ENCODE results near the gene IL1RL1.

IL1RL1 gene

GRCh38 chr2:102392942-102393341 lies 81.6 kb downstream of the IL1RL1 start:
- Histone ChIP-seq H2BK5ac (ENCODE audit: low read length) (no peak overlapping the region), H3K4me3 (ENCODE audit: low read length in 2 of 2) (no peak overlapping the region), H3K18ac (ENCODE audit: low read length) (no peak overlapping the region), H3K27ac (replicated peaks; ENCODE audit: low read length) (no peak overlapping the region), H2AFZ (ENCODE audit: low read length) (no peak overlapping the region), H3K4me2 (ENCODE audit: insufficient read depth, low read length, poor library complexity, severe bottlenecking) (no peak overlapping the region), H2BK15ac (ENCODE audit: low read length) (no peak overlapping the region), H3K79me1 (ENCODE audit: low read depth, low read length) (no peaks in the 10 kb centered on the region), H2AK5ac (ENCODE audit: low read depth, low read length) (no peak overlapping the region), H3K4me1 (ENCODE audit: control insufficient read depth in 2 of 2, insufficient read depth in 1 of 2, low read depth in 1 of 2, low read length in 2 of 2) (no peaks in the 10 kb centered on the region), H3K14ac (ENCODE audit: low read length) (no peak overlapping the region), H3K4ac (ENCODE audit: low read length) (no peak overlapping the region), H3K23ac (ENCODE audit: low read depth, low read length, poor library complexity) (no peak overlapping the region), H2BK12ac (ENCODE audit: low read length) (no peak overlapping the region), H3K36me3 (replicated peaks in 1 of 2; ENCODE audit: control insufficient read depth in 2 of 2, insufficient read depth in 2 of 2, low read length in 2 of 2) (no peaks in the 10 kb centered on the region), H4K8ac (ENCODE audit: low read depth, low read length) (no peak overlapping the region), H2BK120ac (ENCODE audit: low read depth, low read length) (no peak overlapping the region), H3K27me3 (ENCODE audit: control insufficient read depth in 3 of 3, insufficient read depth in 3 of 3, low read depth in 1 of 3, low read length in 3 of 3) (no peaks in the 10 kb centered on the region), H3K9me3 (replicated peaks in 1 of 2; ENCODE audit: control insufficient read depth in 2 of 2, insufficient read depth in 1 of 2, low read depth in 1 of 2, low read length in 2 of 2) (no peaks in the 10 kb centered on the region), H4K91ac (ENCODE audit: low read depth, low read length, poor library complexity) (no peak overlapping the region), H3K9ac (ENCODE audit: low read depth, low read length, poor library complexity) (no peak overlapping the region)
- no peak for DNase-seq (ENCODE audit: low spot score)
- WGBS, 2 donors (ENCODE audit: extremely low coverage in 2 of 2, insufficient read length in 2 of 2, insufficient replicate concordance in 1 of 2): no CpG with 5 or more reads among the region's 1 CpG

- Histone ChIP-seq H2BK120ac (ENCODE audit: low read depth, low read length) (no peak overlapping the region), H3K9ac (ENCODE audit: low read depth, low read length, poor library complexity) (no peak overlapping the region), H3K4me1 (ENCODE audit: control insufficient read depth in 2 of 2, insufficient read depth in 1 of 2, low read depth in 1 of 2, low read length in 2 of 2) (no peaks in the 10 kb centered on the region), H4K91ac (ENCODE audit: low read depth, low read length, poor library complexity) (no peak overlapping the region), H3K9me3 (replicated peaks in 1 of 2; ENCODE audit: control insufficient read depth in 2 of 2, insufficient read depth in 1 of 2, low read depth in 1 of 2, low read length in 2 of 2) (no peaks in the 10 kb centered on the region), H3K14ac (ENCODE audit: low read length) (no peak overlapping the region), H3K36me3 (replicated peaks in 1 of 2; ENCODE audit: control insufficient read depth in 2 of 2, insufficient read depth in 2 of 2, low read length in 2 of 2) (no peaks in the 10 kb centered on the region), H2BK5ac (ENCODE audit: low read length) (no peak overlapping the region), H4K8ac (ENCODE audit: low read depth, low read length) (no peak overlapping the region), H2BK12ac (ENCODE audit: low read length) (no peak overlapping the region), H2BK15ac (ENCODE audit: low read length) (no peak overlapping the region), H3K27me3 (ENCODE audit: control insufficient read depth in 3 of 3, insufficient read depth in 3 of 3, low read depth in 1 of 3, low read length in 3 of 3) (no peaks in the 10 kb centered on the region), H3K79me1 (ENCODE audit: low read depth, low read length) (no peaks in the 10 kb centered on the region), H3K27ac (replicated peaks; ENCODE audit: low read length) (no peak overlapping the region), H2AFZ (ENCODE audit: low read length) (no peak overlapping the region), H3K4me2 (ENCODE audit: insufficient read depth, low read length, poor library complexity, severe bottlenecking) (no peak overlapping the region), H3K4me3 (ENCODE audit: low read length in 2 of 2) (no peak overlapping the region), H3K18ac (ENCODE audit: low read length) (no peak overlapping the region), H2AK5ac (ENCODE audit: low read depth, low read length) (no peak overlapping the region), H3K4ac (ENCODE audit: low read length) (no peak overlapping the region), H3K23ac (ENCODE audit: low read depth, low read length, poor library complexity) (no peak overlapping the region)
- DNase-seq (ENCODE audit: low spot score): no peak
- no CpG with 5 or more reads among the region's 2 CpGs for WGBS, 2 donors (ENCODE audit: extremely low coverage in 2 of 2, insufficient read length in 2 of 2, insufficient replicate concordance in 1 of 2)
Observed at GRCh38 chr2:102396012-102396411, 84.6 kb downstream of the IL1RL1 start.

- Histone ChIP-seq H3K79me1 (ENCODE audit: low read depth, low read length) (no peaks in the 10 kb centered on the region), H2BK15ac (ENCODE audit: low read length) (no peak overlapping the region), H2AFZ (ENCODE audit: low read length) (no peak overlapping the region), H3K4me3 (ENCODE audit: low read length in 2 of 2) (no peak overlapping the region), H2AK5ac (ENCODE audit: low read depth, low read length) (no peak overlapping the region), H2BK120ac (ENCODE audit: low read depth, low read length) (no peak overlapping the region), H3K23ac (ENCODE audit: low read depth, low read length, poor library complexity) (no peak overlapping the region), H4K91ac (ENCODE audit: low read depth, low read length, poor library complexity) (no peak overlapping the region), H3K18ac (ENCODE audit: low read length) (no peak overlapping the region), H3K4me1 (ENCODE audit: control insufficient read depth in 2 of 2, insufficient read depth in 1 of 2, low read depth in 1 of 2, low read length in 2 of 2) (no peaks in the 10 kb centered on the region), H3K27ac (replicated peaks; ENCODE audit: low read length) (no peak overlapping the region), H3K9ac (ENCODE audit: low read depth, low read length, poor library complexity) (no peak overlapping the region), H3K14ac (ENCODE audit: low read length) (no peak overlapping the region), H2BK5ac (ENCODE audit: low read length) (no peak overlapping the region), H3K4me2 (ENCODE audit: insufficient read depth, low read length, poor library complexity, severe bottlenecking) (no peak overlapping the region), H2BK12ac (ENCODE audit: low read length) (no peak overlapping the region), H3K36me3 (replicated peaks in 1 of 2; ENCODE audit: control insufficient read depth in 2 of 2, insufficient read depth in 2 of 2, low read length in 2 of 2) (no peaks in the 10 kb centered on the region), H3K9me3 (replicated peaks in 1 of 2; ENCODE audit: control insufficient read depth in 2 of 2, insufficient read depth in 1 of 2, low read depth in 1 of 2, low read length in 2 of 2) (no peaks in the 10 kb centered on the region), H3K27me3 (ENCODE audit: control insufficient read depth in 3 of 3, insufficient read depth in 3 of 3, low read depth in 1 of 3, low read length in 3 of 3) (no peaks in the 10 kb centered on the region), H3K4ac (ENCODE audit: low read length) (no peak overlapping the region), H4K8ac (ENCODE audit: low read depth, low read length) (no peak overlapping the region)
- WGBS, 2 donors (ENCODE audit: extremely low coverage in 2 of 2, insufficient read length in 2 of 2, insufficient replicate concordance in 1 of 2): no CpG with 5 or more reads among the region's 6 CpGs
- no peak for DNase-seq (ENCODE audit: low spot score)
Observed at GRCh38 chr2:102397209-102397608, 85.8 kb downstream of the IL1RL1 start.

- H3K4ac ChIP-seq (ENCODE audit: low read length): no peak overlapping the region
- H3K18ac ChIP-seq (ENCODE audit: low read length): no peak overlapping the region
- no peak overlapping the region for H2AFZ ChIP-seq (ENCODE audit: low read length)
- no peaks in the 10 kb centered on the region for H3K36me3 ChIP-seq (replicated peaks in 1 of 2; ENCODE audit: control insufficient read depth in 2 of 2, insufficient read depth in 2 of 2, low read length in 2 of 2)
- no peak for DNase-seq (ENCODE audit: low spot score)
- H3K14ac ChIP-seq (ENCODE audit: low read length): no peak overlapping the region
- H3K27ac ChIP-seq (replicated peaks; ENCODE audit: low read length): no peak overlapping the region
- no peak overlapping the region for H2BK5ac ChIP-seq (ENCODE audit: low read length)
- no peak overlapping the region for H2BK120ac ChIP-seq (ENCODE audit: low read depth, low read length)
- H3K4me1 ChIP-seq (ENCODE audit: control insufficient read depth in 2 of 2, insufficient read depth in 1 of 2, low read depth in 1 of 2, low read length in 2 of 2): no peaks in the 10 kb centered on the region
- no peak overlapping the region for H4K8ac ChIP-seq (ENCODE audit: low read depth, low read length)
- no peaks in the 10 kb centered on the region for H3K27me3 ChIP-seq (ENCODE audit: control insufficient read depth in 3 of 3, insufficient read depth in 3 of 3, low read depth in 1 of 3, low read length in 3 of 3)
- no peak overlapping the region for H2BK15ac ChIP-seq (ENCODE audit: low read length)
- H3K9ac ChIP-seq (ENCODE audit: low read depth, low read length, poor library complexity): no peak overlapping the region
- no peak overlapping the region for H2AK5ac ChIP-seq (ENCODE audit: low read depth, low read length)
- H3K9me3 ChIP-seq (replicated peaks in 1 of 2; ENCODE audit: control insufficient read depth in 2 of 2, insufficient read depth in 1 of 2, low read depth in 1 of 2, low read length in 2 of 2): no peaks in the 10 kb centered on the region
- H3K4me3 ChIP-seq (ENCODE audit: low read length in 2 of 2): no peak overlapping the region
- H3K4me2 ChIP-seq (ENCODE audit: insufficient read depth, low read length, poor library complexity, severe bottlenecking): no peak overlapping the region
- no peak overlapping the region for H4K91ac ChIP-seq (ENCODE audit: low read depth, low read length, poor library complexity)
- H3K79me1 ChIP-seq (ENCODE audit: low read depth, low read length): no peaks in the 10 kb centered on the region
- H2BK12ac ChIP-seq (ENCODE audit: low read length): no peak overlapping the region
- no peak overlapping the region for H3K23ac ChIP-seq (ENCODE audit: low read depth, low read length, poor library complexity)
- no CpG with 5 or more reads among the region's 7 CpGs for WGBS, 2 donors (ENCODE audit: extremely low coverage in 2 of 2, insufficient read length in 2 of 2, insufficient replicate concordance in 1 of 2)
Observed at GRCh38 chr2:102399499-102400141, 88.3 kb downstream of the IL1RL1 start.

Data from neuronal stem cell (in vitro differentiated cells).